Common myeloid progenitor, CD34-positive (primary cell): ENCODE data around the gene SHISAL1.

Experiments
- CTCF ChIA-PET: fragments of 350-600 bp; sonication (Branson Sonifier 250); formaldehyde crosslinking; loops from one replicate; lab custom pipeline; 2021; ENCODE audit warnings: antibody characterized with exemption; lab: Charles Lee
- POLR2A ChIA-PET: fragments of 350-600 bp; sonication (Branson Sonifier 250); formaldehyde crosslinking; loops from one replicate; lab custom pipeline; 2021; ENCODE audit warnings: antibody characterized with exemption; lab: Charles Lee
- DNase-seq, 3 donors: peaks; one replicate each; pipeline versions ENCODE4 v3.0.0 to v3.0.0-alpha.2; 2013
- H3K27ac ChIP-seq, 2 experiments: 1 replicate in 1 of 2; 2 replicates in 1 of 2; pipeline ENCODE4 v1.7.0; 2013; ENCODE audit warnings: inconsistent platforms in 2 of 2, low read length in 2 of 2, mild to moderate bottlenecking in 2 of 2, low read depth in 1 of 2, moderate library complexity in 1 of 2; ENCODE audit not compliant: severe bottlenecking in 2 of 2, insufficient read depth in 1 of 2, poor library complexity in 1 of 2
- H3K27me3 ChIP-seq, 5 experiments: replicated peaks in 2 of 5; 1 replicate in 3 of 5; 2 replicates in 2 of 5; pipeline versions ENCODE4 v1.6.1 to v1.7.0; 2013; ENCODE audit warnings: low read length in 4 of 5, mild to moderate bottlenecking in 2 of 5, moderate library complexity in 2 of 5, inconsistent platforms in 1 of 5; ENCODE audit not compliant: insufficient read depth in 5 of 5, control insufficient read depth in 4 of 5
- H3K36me3 ChIP-seq, 4 experiments: 1 replicate in 2 of 4; 2 replicates in 2 of 4; pipeline versions ENCODE4 v1.6.1 to v1.7.0; 2013; ENCODE audit warnings: low read length in 3 of 4, control low read depth in 1 of 4, mild to moderate bottlenecking in 1 of 4; ENCODE audit not compliant: control insufficient read depth in 4 of 4, insufficient read depth in 4 of 4
- H3K4me1 ChIP-seq, 4 experiments: 1 replicate in 3 of 4; 2 replicates in 1 of 4; pipeline versions ENCODE4 v1.6.1 to v1.7.1; 2013; ENCODE audit warnings: low read length in 3 of 4, mild to moderate bottlenecking in 3 of 4, control low read depth in 1 of 4, inconsistent platforms in 1 of 4, moderate library complexity in 1 of 4; ENCODE audit not compliant: control insufficient read depth in 4 of 4, insufficient read depth in 4 of 4; ENCODE audit errors: control extremely low read depth in 1 of 4
- H3K4me3 ChIP-seq, 7 experiments: 1 replicate in 4 of 7; 2 replicates in 3 of 7; pipeline versions ENCODE4 v1.5.1 to v1.7.0; 2013; ENCODE audit warnings: mild to moderate bottlenecking in 7 of 7, low read length in 6 of 7, moderate library complexity in 6 of 7, inconsistent platforms in 2 of 7, low read depth in 2 of 7, control low read depth in 1 of 7; ENCODE audit not compliant: insufficient read depth in 4 of 7, control insufficient read depth in 1 of 7; ENCODE audit errors: extremely low read depth in 1 of 7
- H3K9me3 ChIP-seq, 5 experiments: 1 replicate in 4 of 5; 2 replicates in 1 of 5; pipeline versions ENCODE4 v1.6.1 to v1.7.1; 2013; ENCODE audit warnings: low read length in 4 of 5, mild to moderate bottlenecking in 2 of 5, inconsistent platforms in 1 of 5, low read depth in 1 of 5, moderate library complexity in 1 of 5; ENCODE audit not compliant: control insufficient read depth in 4 of 5, insufficient read depth in 2 of 5; ENCODE audit errors: control extremely low read depth in 1 of 5
- WGBS: methylation state at CpG from one replicate; pipeline ENCODE4 v1.1.5; 2013; ENCODE audit not compliant: insufficient coverage; 5-methylcytosine and 5-hydroxymethylcytosine counted together

SHISAL1 gene

GRCh38 chr22:44209343-44209742 is 103.4 kb downstream of the SHISAL1 start:
- H3K4me3 ChIP-seq, result no peak overlapping the region
- peaks cover 0 to 10% (median 0%) of the 10 kb centered on the region in 5 experiments for H3K9me3 ChIP-seq
- peaks cover 0 to 4% (median 0%) of the 10 kb centered on the region in 4 experiments for H3K4me1 ChIP-seq
- CTCF ChIA-PET, result no interaction called here
- H3K27me3 ChIP-seq, result no peaks in the 10 kb centered on the region
- POLR2A ChIA-PET, result no interaction called here
- peaks cover 0 to 37% (median 18%) of the 10 kb centered on the region in 4 experiments for H3K36me3 ChIP-seq
- WGBS, result 88% methylated on average over 1 of the region's 3 CpGs
- no peak for DNase-seq
- H3K27ac ChIP-seq, result no peak overlapping the region

- no peak for DNase-seq
- 100% methylated on average over 1 of the region's 4 CpGs for WGBS
- no peak overlapping the region for H3K27ac ChIP-seq
- no peaks in the 10 kb centered on the region for H3K27me3 ChIP-seq
- POLR2A ChIA-PET, result interaction anchor here (0.6 to 0.9 kb wide), 3 partner anchors 13 to 345 kb away, joined by 3 read pairs; no protein-coding TSS in a partner anchor
- H3K4me3 ChIP-seq, result no peak overlapping the region
- peaks cover 4 to 39% (median 24%) of the 10 kb centered on the region in 4 experiments for H3K36me3 ChIP-seq
- CTCF ChIA-PET, result no interaction called here
- peaks cover 0 to 4% (median 0%) of the 10 kb centered on the region in 4 experiments for H3K4me1 ChIP-seq
- H3K9me3 ChIP-seq, result peaks cover 0 to 10% (median 0%) of the 10 kb centered on the region in 5 experiments
Measured at GRCh38 chr22:44207981-44208317, 104.8 kb downstream of the SHISAL1 start.

GRCh38 chr22:44207173-44207980 is 105.4 kb downstream of the SHISAL1 start:
- POLR2A ChIA-PET, result interaction anchor here (0.6 to 0.9 kb wide), 3 partner anchors 14 to 346 kb away, joined by 3 read pairs; no protein-coding TSS in a partner anchor

GRCh38 chr22:44206696-44207095 is 106.1 kb downstream of the SHISAL1 start:
- peaks cover 0 to 10% (median 0%) of the 10 kb centered on the region in 5 experiments for H3K9me3 ChIP-seq
- H3K27ac ChIP-seq, result no peak overlapping the region
- H3K4me1 ChIP-seq, result peaks cover 0 to 3% (median 0%) of the 10 kb centered on the region in 4 experiments
- no peaks in the 10 kb centered on the region for H3K27me3 ChIP-seq
- 96% methylated on average over 7 of the region's 8 CpGs for WGBS
- no peak for DNase-seq
- peaks cover 4 to 49% (median 32%) of the 10 kb centered on the region in 4 experiments for H3K36me3 ChIP-seq
- POLR2A ChIA-PET, result no interaction called here
- no peak overlapping the region for H3K4me3 ChIP-seq
- CTCF ChIA-PET, result no interaction called here

More at GRCh38 chr22:44207173-44207980, 105.4 kb downstream of the SHISAL1 start:
- DNase-seq, result peak in 1 of 3 donors; percentile 6
- CTCF ChIA-PET, result no interaction called here
- peaks cover 0 to 10% (median 0%) of the 10 kb centered on the region in 5 experiments for H3K9me3 ChIP-seq
- H3K27me3 ChIP-seq, result no peaks in the 10 kb centered on the region
- H3K4me1 ChIP-seq, result peaks cover 0 to 4% (median 0%) of the 10 kb centered on the region in 4 experiments
- 99% methylated on average over 7 of the region's 16 CpGs for WGBS
- no peak overlapping the region for H3K27ac ChIP-seq
- H3K4me3 ChIP-seq, result no peak overlapping the region
- peaks cover 4 to 43% (median 26%) of the 10 kb centered on the region in 4 experiments for H3K36me3 ChIP-seq

- Histone ChIP-seq H3K4me3 (no peak overlapping the region), H3K27ac (no peak overlapping the region), H3K9me3 (peaks cover 0 to 10% (median 0%) of the 10 kb centered on the region in 5 experiments), H3K36me3 (peaks cover 6 to 54% (median 37%) of the 10 kb centered on the region in 4 experiments), H3K27me3 (no peaks in the 10 kb centered on the region), H3K4me1 (peaks cover 0 to under 1% (median 0%) of the 10 kb centered on the region in 4 experiments)
- ChIA-PET CTCF (no interaction called here), POLR2A (no interaction called here)
- 96% methylated on average over 7 of the region's 9 CpGs for WGBS
- no peak for DNase-seq
Measured at GRCh38 chr22:44206330-44206645, 106.5 kb downstream of the SHISAL1 start.

GRCh38 chr22:44205516-44206329 is 107.0 kb downstream of the SHISAL1 start:
- Histone ChIP-seq H3K36me3 (peaks cover 6 to 59% (median 41%) of the 10 kb centered on the region in 4 experiments), H3K4me3 (no peak overlapping the region), H3K27me3 (no peaks in the 10 kb centered on the region), H3K27ac (no peak overlapping the region), H3K9me3 (peaks cover 0 to 10% (median 0%) of the 10 kb centered on the region in 5 experiments), H3K4me1 (peaks cover 0 to 6% (median 3%) of the 10 kb centered on the region in 4 experiments)
- CTCF ChIA-PET, result no interaction called here
- WGBS, result 95% methylated on average over 15 of the region's 16 CpGs
- POLR2A ChIA-PET, result no interaction called here
- DNase-seq, result no peak
